H9 (cell line): ENCODE data around the gene KCNQ2. TPM values are rescaled to one million over a fixed set of nuclear protein-coding genes. Genes with fewer than 3 reads are reported as not detected.
A peak's percentile ranks its signal among the peaks of the same experiment; 100 is the strongest.

ENCODE experiments used
- DNase-seq: peaks from one replicate; pipeline ENCODE4 v3.0.0-alpha.2; 2017
- H2AFZ ChIP-seq: one replicate; pipeline ENCODE4 v1.6.1; 2013; ENCODE audit warnings: mild to moderate bottlenecking, low read length, control low read depth, moderate library complexity
- H2AK5ac ChIP-seq: 2 replicates; pipeline ENCODE4 v1.6.1; 2013; ENCODE audit warnings: low read length, control low read depth, mixed read lengths; ENCODE audit not compliant: insufficient read length
- H2BK120ac ChIP-seq: one replicate; pipeline ENCODE4 v1.6.1; 2013; ENCODE audit warnings: low read depth, mild to moderate bottlenecking, low read length, control low read depth, inconsistent platforms; ENCODE audit not compliant: poor library complexity, severe bottlenecking
- H2BK12ac ChIP-seq: 2 replicates; pipeline ENCODE4 v1.6.1; 2013; ENCODE audit warnings: low read length, control low read depth, mixed read lengths, low read depth; ENCODE audit not compliant: insufficient read length
- H2BK15ac ChIP-seq: 2 replicates; pipeline ENCODE4 v1.6.1; 2013; ENCODE audit warnings: low read depth, low read length, control low read depth
- H2BK20ac ChIP-seq: one replicate; pipeline ENCODE4 v1.6.1; 2013; ENCODE audit warnings: low read depth, mild to moderate bottlenecking, low read length, control low read depth, inconsistent platforms; ENCODE audit not compliant: poor library complexity, severe bottlenecking
- H2BK5ac ChIP-seq: 2 replicates; pipeline ENCODE4 v1.6.1; 2013; ENCODE audit warnings: low read length, control low read depth, mixed read lengths; ENCODE audit not compliant: insufficient read length
- H3K14ac ChIP-seq: 2 replicates; pipeline ENCODE4 v1.6.1; 2013; ENCODE audit warnings: low read length, control low read depth; ENCODE audit not compliant: insufficient read depth
- H3K18ac ChIP-seq: 2 replicates; pipeline ENCODE4 v1.6.1; 2013; ENCODE audit warnings: low read depth, mild to moderate bottlenecking, mixed read lengths, low read length, control low read depth; ENCODE audit not compliant: insufficient read length
- H3K23ac ChIP-seq: 2 replicates; pipeline ENCODE4 v1.6.1; 2013; ENCODE audit warnings: low read length, control low read depth, mixed read lengths, low read depth; ENCODE audit not compliant: insufficient read length
- H3K23me2 ChIP-seq: 2 replicates; pipeline ENCODE4 v1.6.1; 2013; ENCODE audit warnings: low read depth, mild to moderate bottlenecking, mixed read lengths, low read length, control low read depth; ENCODE audit not compliant: insufficient read length, poor library complexity, severe bottlenecking
- H3K27ac ChIP-seq: 2 replicates; pipeline ENCODE4 v1.5.1; 2013; ENCODE audit warnings: low read length, control low read depth, mixed read lengths, low read depth; ENCODE audit not compliant: insufficient read length
- H3K27me3 ChIP-seq: 2 replicates; pipeline ENCODE4 v1.6.1; 2013; ENCODE audit warnings: low read length, control low read depth, inconsistent platforms; ENCODE audit not compliant: insufficient read depth
- H3K4ac ChIP-seq: 2 replicates; pipeline ENCODE4 v1.6.1; 2013; ENCODE audit warnings: low read depth, mild to moderate bottlenecking, control low read depth, inconsistent platforms, low read length, moderate library complexity
- H3K4me1 ChIP-seq: 2 replicates; pipeline ENCODE4 v1.6.1; 2013; ENCODE audit warnings: low read length, control low read depth, inconsistent platforms; ENCODE audit not compliant: insufficient read depth
- H3K4me2 ChIP-seq: 2 replicates; pipeline ENCODE4 v1.6.1; 2013; ENCODE audit warnings: low read length, control low read depth, mixed read lengths; ENCODE audit not compliant: insufficient read length, insufficient read depth
- H3K56ac ChIP-seq: 2 replicates; pipeline ENCODE4 v1.6.1; 2013; ENCODE audit warnings: low read depth, mild to moderate bottlenecking, mixed read lengths, low read length, control low read depth; ENCODE audit not compliant: insufficient read length
- H3K79me1 ChIP-seq: 2 replicates; pipeline ENCODE4 v1.6.1; 2013; ENCODE audit warnings: low read depth, mild to moderate bottlenecking, moderate library complexity, low read length, control low read depth, inconsistent platforms; ENCODE audit not compliant: insufficient read depth, poor library complexity, severe bottlenecking
- H3K79me2 ChIP-seq: 2 replicates; pipeline ENCODE4 v1.6.1; 2013; ENCODE audit warnings: low read length, control low read depth, inconsistent platforms; ENCODE audit not compliant: insufficient read depth
- H3K9ac ChIP-seq: 2 replicates; pipeline ENCODE4 v1.6.1; 2013; ENCODE audit warnings: low read length, control low read depth, mixed read lengths; ENCODE audit not compliant: insufficient read length; ENCODE audit errors: extremely low read depth
- H3K9me3 ChIP-seq: one replicate; pipeline ENCODE4 v1.6.1; 2013; ENCODE audit warnings: low read depth, low read length, inconsistent platforms; ENCODE audit not compliant: control insufficient read depth
- H3T11ph ChIP-seq: one replicate; pipeline ENCODE4 v1.6.1; 2013; ENCODE audit warnings: mild to moderate bottlenecking, low read length, control low read depth, inconsistent platforms
- H4K20me1 ChIP-seq: one replicate; pipeline ENCODE4 v1.6.1; 2013; ENCODE audit not compliant: control insufficient read depth, insufficient read length, insufficient read depth
- H4K5ac ChIP-seq: 2 replicates; pipeline ENCODE4 v1.6.1; 2013; ENCODE audit warnings: low read depth, mild to moderate bottlenecking, mixed read lengths, low read length, control low read depth; ENCODE audit not compliant: insufficient read length
- H4K8ac ChIP-seq: replicated peaks from 2 replicates; pipeline ENCODE4 v1.6.1; 2013; ENCODE audit warnings: low read length, control low read depth, mixed read lengths, low read depth; ENCODE audit not compliant: insufficient read length
- H4K91ac ChIP-seq: 2 replicates; pipeline ENCODE4 v1.6.1; 2013; ENCODE audit warnings: low read depth, mild to moderate bottlenecking, moderate library complexity, mixed read lengths, low read length, control low read depth; ENCODE audit not compliant: insufficient read length
- H3K27ac Mint-ChIP-seq, 3 experiments: 2 replicates in 2 of 3; 3 replicates in 1 of 3; pipeline ENCODE4 v1.8.0; 2020 to 2021; ENCODE audit warnings: mixed read lengths in 3 of 3, mild to moderate bottlenecking in 1 of 3, moderate library complexity in 1 of 3
- H3K27me3 Mint-ChIP-seq: 2 replicates; pipeline ENCODE4 v1.8.0; 2021; ENCODE audit warnings: low read depth, mild to moderate bottlenecking, moderate library complexity, mixed read lengths
- H3K36me3 Mint-ChIP-seq, 3 experiments: 2 replicates in 2 of 3; 3 replicates in 1 of 3; pipeline ENCODE4 v1.8.0; 2020 to 2021; ENCODE audit warnings: low read depth in 3 of 3, mixed read lengths in 3 of 3; ENCODE audit not compliant: insufficient read depth in 1 of 3
- H3K4me1 Mint-ChIP-seq, 2 experiments: 2 replicates each; pipeline ENCODE4 v1.8.0; 2020; ENCODE audit warnings: mixed read lengths in 2 of 2
- H3K4me3 Mint-ChIP-seq, 2 experiments: 2 replicates in 1 of 2; 3 replicates in 1 of 2; pipeline ENCODE4 v1.8.0; 2020 to 2021; ENCODE audit warnings: mild to moderate bottlenecking in 2 of 2, mixed read lengths in 2 of 2, moderate library complexity in 1 of 2
- H3K9me3 Mint-ChIP-seq, 2 experiments: 2 replicates in 1 of 2; 3 replicates in 1 of 2; pipeline ENCODE4 v1.8.0; 2020; ENCODE audit warnings: mild to moderate bottlenecking in 2 of 2, mixed read lengths in 2 of 2, moderate library complexity in 1 of 2
- WGBS: extraction: QIAGEN DNeasy Blood & Tissue Kit; methylation state at CpG from one replicate; pipeline ENCODE4 v1.1.7; 2013; ENCODE audit warnings: missing lambda C conversion rate, low lambda C conversion rate, mixed read lengths; ENCODE audit not compliant: insufficient read length; ENCODE audit errors: extremely low coverage; 5-methylcytosine and 5-hydroxymethylcytosine counted together
- total RNA-seq: library from RNA; stranded (reverse); gene quantifications from 2 replicates; pipeline ENCODE4 v1.2.1, GENCODE V29; 2021
- TF ChIP-seq, protein P1 (sequence below): fragments of 200-600 bp; sonication (generic); conservative IDR thresholded peaks from 3 replicates; pipeline ENCODE4 v1.8.0; 2021; ENCODE audit warnings: antibody characterized with exemption, mild to moderate bottlenecking

KCNQ2 gene
- total RNA-seq, 1 experiment from 2014 or later: 69.2 TPM

DNA sequence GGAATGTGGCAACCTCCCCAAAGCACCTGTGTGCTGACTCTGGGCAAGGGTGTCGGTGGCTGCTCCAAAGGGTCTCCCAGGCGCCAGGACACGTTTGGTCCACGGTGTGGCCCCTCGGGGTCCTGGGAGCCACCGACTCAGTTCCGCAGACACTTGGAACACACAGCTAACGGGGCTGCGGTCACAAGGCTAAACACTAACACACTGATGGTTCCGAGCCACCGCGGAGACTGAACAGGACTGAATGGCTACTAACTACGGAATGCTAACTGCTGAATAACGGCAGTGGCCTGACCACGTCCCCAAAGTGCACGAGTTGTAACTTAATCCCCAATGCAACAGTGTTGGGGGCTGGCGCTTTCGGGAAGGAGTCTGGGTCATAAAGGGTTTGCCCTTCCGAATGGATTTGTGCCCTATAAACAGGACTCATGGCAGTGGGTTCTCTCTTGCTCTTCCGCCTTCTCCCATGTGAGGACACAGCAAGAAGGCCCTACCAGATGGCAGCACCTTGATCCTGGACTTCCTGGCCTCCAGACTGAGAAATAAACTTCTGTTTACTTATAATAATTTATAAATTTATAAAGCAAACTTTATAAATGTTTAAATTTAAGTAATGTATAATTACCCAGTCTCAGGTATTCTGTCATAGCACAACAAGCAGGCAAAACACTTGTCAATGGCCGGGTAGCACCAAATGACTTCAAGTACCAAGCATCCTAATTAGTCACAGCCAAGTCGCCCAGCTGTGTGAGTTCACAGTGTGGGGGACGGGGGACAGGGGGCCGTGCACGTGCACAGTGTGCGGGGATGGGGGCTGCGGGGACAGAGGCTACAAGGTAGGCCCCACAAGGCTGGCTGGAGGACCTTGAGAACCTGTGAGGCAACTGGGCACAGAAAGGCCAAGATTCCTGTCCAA lies 28.7 kb upstream of the KCNQ2 start:
- Histone ChIP-seq H3K79me2 (no peaks in the 10 kb centered on the region), H3K14ac (no peak overlapping the region), H3K56ac (no peak overlapping the region), H3K9me3 (no peaks in the 10 kb centered on the region), H2BK120ac (no peak overlapping the region), H3K18ac (no peak overlapping the region), H3T11ph (no peak overlapping the region), H3K23ac (no peak overlapping the region), H2BK5ac (no peak overlapping the region), H3K4ac (no peak overlapping the region), H2AFZ (no peak overlapping the region), H2AK5ac (no peak overlapping the region), H3K79me1 (no peaks in the 10 kb centered on the region), H3K4me1 (no peaks in the 10 kb centered on the region), H2BK20ac (no peak overlapping the region), H3K23me2 (peaks cover 5% of the 10 kb centered on the region), H3K27ac (no peak overlapping the region), H4K20me1 (peaks cover 2% of the 10 kb centered on the region), H4K5ac (no peak overlapping the region), H3K4me2 (no peak overlapping the region), H2BK12ac (no peak overlapping the region), H4K91ac (no peak overlapping the region), H2BK15ac (no peak overlapping the region), H3K27me3 (peaks cover 4% of the 10 kb centered on the region; the same call in 1 of the 2 replicates), H3K9ac (no peak overlapping the region), H4K8ac (no peak overlapping the region)
- Mint-ChIP-seq H3K9me3 (peaks cover 0 to 8% of the 10 kb centered on the region in 2 experiments; a peak in 2 of 5 replicates), H3K4me1 (peaks cover 3 to 9% of the 10 kb centered on the region in 2 experiments; a peak in 3 of 4 replicates), H3K27ac (peak overlapping the region in 1 of 3 experiments; percentile 82; a peak in 1 of 7 replicates), H3K27me3 (peaks cover 70% of the 10 kb centered on the region), H3K4me3 (peak overlapping the region; percentile 24 to 72; a peak in 4 of 5 replicates), H3K36me3 (peaks cover 0 to 7% (median 0%) of the 10 kb centered on the region in 3 experiments; a peak in 1 of 7 replicates)
- WGBS: no CpG with 5 or more reads among the region's 27 CpGs
- no peak for DNase-seq
- TF ChIP-seq, protein P1, sequence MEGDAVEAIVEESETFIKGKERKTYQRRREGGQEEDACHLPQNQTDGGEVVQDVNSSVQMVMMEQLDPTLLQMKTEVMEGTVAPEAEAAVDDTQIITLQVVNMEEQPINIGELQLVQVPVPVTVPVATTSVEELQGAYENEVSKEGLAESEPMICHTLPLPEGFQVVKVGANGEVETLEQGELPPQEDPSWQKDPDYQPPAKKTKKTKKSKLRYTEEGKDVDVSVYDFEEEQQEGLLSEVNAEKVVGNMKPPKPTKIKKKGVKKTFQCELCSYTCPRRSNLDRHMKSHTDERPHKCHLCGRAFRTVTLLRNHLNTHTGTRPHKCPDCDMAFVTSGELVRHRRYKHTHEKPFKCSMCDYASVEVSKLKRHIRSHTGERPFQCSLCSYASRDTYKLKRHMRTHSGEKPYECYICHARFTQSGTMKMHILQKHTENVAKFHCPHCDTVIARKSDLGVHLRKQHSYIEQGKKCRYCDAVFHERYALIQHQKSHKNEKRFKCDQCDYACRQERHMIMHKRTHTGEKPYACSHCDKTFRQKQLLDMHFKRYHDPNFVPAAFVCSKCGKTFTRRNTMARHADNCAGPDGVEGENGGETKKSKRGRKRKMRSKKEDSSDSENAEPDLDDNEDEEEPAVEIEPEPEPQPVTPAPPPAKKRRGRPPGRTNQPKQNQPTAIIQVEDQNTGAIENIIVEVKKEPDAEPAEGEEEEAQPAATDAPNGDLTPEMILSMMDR: no peak
